WTC11 (cell line): ENCODE measurements around the gene HBM.

ENCODE experiments used
- SOX15 ChIP-seq: fragments of 250-450 bp; sonication (Bioruptor Pico); IDR thresholded peaks from 2 replicates; pipeline ENCODE4 v1.9.0; 2021; ENCODE audit warnings: mild to moderate bottlenecking
- TF ChIP-seq, protein P1 (sequence below): fragments of 200-600 bp; IDR thresholded peaks from 2 replicates; pipeline ENCODE4 v1.8.0; 2022; ENCODE audit warnings: antibody characterized with exemption
- TF ChIP-seq, protein P2 (sequence below): sonication (generic); formaldehyde crosslinking; IDR thresholded peaks from 2 replicates; pipeline ENCODE4 v1.8.1; 2022; ENCODE audit warnings: low read depth, mild to moderate bottlenecking, moderate library complexity, missing genetic modification reagents, borderline replicate concordance
- TF ChIP-seq, protein P3 (sequence below): sonication (generic); formaldehyde crosslinking; IDR thresholded peaks from 2 replicates; pipeline ENCODE4 v1.8.0; 2022; ENCODE audit warnings: mild to moderate bottlenecking, missing genetic modification reagents
- TF ChIP-seq, protein P4 (sequence below): sonication (generic); formaldehyde crosslinking; IDR thresholded peaks from 2 replicates; pipeline ENCODE4 v1.8.0; 2022; ENCODE audit warnings: mild to moderate bottlenecking, missing genetic modification reagents

DNA sequence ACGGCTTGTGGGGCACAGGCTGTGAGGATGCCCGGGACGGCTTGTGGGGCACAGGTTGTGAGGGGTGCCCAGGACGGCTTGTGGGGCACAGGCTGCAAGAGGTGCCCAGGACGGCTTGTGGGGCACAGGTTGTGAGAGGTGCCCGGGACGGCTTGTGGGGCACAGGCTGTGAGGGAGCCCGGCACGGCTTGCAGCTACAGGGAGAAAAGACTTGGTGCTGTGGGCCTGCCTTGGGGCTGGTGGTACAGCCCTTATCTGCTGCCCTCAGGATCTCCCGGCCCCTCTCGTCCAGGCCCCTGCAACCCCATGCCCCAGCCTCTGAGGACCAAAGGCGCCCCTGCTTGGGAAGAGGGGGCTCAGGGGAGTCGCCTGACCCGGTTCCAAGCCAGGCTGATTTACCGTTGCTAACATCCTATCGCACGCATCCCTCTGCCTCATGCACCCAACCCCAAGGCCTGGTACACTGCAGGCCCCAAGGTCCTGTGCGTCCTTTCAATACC, 5.0 kb upstream of the HBM start:
- TF ChIP-seq SOX15, result no peak
- TF ChIP-seq, protein P1, sequence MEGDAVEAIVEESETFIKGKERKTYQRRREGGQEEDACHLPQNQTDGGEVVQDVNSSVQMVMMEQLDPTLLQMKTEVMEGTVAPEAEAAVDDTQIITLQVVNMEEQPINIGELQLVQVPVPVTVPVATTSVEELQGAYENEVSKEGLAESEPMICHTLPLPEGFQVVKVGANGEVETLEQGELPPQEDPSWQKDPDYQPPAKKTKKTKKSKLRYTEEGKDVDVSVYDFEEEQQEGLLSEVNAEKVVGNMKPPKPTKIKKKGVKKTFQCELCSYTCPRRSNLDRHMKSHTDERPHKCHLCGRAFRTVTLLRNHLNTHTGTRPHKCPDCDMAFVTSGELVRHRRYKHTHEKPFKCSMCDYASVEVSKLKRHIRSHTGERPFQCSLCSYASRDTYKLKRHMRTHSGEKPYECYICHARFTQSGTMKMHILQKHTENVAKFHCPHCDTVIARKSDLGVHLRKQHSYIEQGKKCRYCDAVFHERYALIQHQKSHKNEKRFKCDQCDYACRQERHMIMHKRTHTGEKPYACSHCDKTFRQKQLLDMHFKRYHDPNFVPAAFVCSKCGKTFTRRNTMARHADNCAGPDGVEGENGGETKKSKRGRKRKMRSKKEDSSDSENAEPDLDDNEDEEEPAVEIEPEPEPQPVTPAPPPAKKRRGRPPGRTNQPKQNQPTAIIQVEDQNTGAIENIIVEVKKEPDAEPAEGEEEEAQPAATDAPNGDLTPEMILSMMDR, result no peak
- TF ChIP-seq, protein P2, sequence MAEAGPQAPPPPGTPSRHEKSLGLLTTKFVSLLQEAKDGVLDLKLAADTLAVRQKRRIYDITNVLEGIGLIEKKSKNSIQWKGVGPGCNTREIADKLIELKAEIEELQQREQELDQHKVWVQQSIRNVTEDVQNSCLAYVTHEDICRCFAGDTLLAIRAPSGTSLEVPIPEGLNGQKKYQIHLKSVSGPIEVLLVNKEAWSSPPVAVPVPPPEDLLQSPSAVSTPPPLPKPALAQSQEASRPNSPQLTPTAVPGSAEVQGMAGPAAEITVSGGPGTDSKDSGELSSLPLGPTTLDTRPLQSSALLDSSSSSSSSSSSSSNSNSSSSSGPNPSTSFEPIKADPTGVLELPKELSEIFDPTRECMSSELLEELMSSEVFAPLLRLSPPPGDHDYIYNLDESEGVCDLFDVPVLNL (CRISPR knock-in tag), result no peak
- TF ChIP-seq, protein P3, sequence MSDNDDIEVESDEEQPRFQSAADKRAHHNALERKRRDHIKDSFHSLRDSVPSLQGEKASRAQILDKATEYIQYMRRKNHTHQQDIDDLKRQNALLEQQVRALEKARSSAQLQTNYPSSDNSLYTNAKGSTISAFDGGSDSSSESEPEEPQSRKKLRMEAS, result no peak
- TF ChIP-seq, protein P4, sequence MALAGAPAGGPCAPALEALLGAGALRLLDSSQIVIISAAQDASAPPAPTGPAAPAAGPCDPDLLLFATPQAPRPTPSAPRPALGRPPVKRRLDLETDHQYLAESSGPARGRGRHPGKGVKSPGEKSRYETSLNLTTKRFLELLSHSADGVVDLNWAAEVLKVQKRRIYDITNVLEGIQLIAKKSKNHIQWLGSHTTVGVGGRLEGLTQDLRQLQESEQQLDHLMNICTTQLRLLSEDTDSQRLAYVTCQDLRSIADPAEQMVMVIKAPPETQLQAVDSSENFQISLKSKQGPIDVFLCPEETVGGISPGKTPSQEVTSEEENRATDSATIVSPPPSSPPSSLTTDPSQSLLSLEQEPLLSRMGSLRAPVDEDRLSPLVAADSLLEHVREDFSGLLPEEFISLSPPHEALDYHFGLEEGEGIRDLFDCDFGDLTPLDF (CRISPR knock-in tag), result no peak
